Measurements from ENCODE around the gene GPR32. TPM values are rescaled to one million over a fixed set of nuclear protein-coding genes. Genes with fewer than 3 reads are reported as not detected.
"Not testable (repeated sequence)": the region's sequence is repeated elsewhere in the genome, so short reads cannot be mapped to it uniquely, and the experiment has no call there.

The GPR32 gene
- total RNA-seq, 1 experiment from 2014 or later: not detected

DNA sequence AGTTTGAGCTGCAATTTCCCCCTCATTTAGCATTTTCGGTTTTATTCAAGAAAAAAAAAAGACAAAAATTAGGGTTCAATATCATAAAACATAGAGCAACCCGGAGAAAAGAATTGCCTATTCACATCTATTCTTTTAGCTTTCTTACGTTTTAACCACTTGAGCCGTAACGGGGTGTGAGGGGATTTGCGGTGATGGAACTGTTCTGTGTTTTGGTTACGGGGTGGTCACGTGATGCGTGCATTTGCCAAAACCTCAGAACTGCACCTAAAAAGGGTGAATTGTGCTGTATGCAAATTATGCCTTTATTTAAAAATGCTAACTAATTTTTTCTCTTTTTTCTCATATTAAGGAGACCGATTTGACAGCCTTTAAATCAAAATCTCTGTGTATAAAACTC lies 25.0 kb upstream of the GPR32 start:
- DNase-seq (ENCODE audit: extremely low read depth, low read depth): no peak

DNA sequence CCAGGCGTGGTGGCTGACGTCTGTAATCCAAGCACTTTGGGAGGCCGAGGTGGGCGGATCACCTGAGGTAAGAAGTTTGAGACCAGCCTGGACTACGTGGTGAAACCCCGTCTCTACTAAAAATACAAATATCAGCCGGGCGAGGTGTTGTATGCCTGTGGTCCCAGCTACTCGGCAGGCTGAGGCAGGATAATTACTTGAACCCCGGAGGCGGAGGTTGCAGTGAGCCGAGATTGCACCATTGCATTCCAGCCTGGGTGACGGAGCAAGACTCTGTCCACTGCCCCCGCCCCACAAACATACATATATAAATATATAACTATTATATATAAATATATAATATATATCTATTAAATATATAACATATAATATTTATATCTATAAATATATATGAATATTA lies 23.1 kb upstream of the GPR32 start:
- DNase-seq (ENCODE audit: extremely low read depth, low read depth): not testable (repeated sequence)

DNA sequence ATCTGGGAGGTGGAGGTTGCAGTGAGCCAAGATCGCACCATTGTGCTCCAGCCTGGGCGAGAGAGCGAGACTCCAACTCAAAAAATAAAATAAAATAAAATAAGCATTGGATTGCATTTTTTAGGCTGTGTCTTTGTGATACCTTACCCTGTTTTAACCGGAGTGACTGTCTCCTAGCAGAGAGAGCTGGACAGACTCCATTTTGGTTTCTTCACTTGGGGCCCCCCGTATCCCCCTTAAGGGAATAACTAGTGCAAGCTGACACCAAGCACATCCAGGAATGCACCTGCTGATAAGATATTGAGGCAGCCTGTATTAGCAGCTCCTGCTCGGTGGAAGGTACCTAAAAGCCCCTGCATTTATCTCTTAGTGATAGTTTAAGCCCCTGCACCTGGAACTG lies 20.8 kb upstream of the GPR32 start:
- DNase-seq (ENCODE audit: extremely low read depth, low read depth): no peak

DNA sequence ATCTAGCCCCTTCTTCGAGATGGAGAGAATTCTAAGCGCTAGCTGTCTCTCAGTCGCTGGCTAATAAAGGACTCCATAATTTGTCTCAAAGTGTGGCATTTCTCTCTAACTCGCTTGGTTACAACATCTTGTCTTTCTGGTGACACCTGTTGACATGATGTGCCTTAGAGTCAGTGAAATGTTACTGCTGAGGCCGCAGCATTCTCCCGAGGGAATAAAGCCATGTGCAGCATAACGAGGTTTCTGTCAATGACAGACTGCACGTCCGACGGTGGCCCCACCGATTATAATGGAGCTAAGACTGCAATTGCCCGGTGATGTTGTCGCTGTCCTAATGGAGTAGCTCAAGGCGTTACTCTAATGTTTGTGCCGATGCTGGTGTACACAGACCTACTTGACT lies 20.3 kb upstream of the GPR32 start:
- DNase-seq (ENCODE audit: extremely low read depth, low read depth): no peak

DNA sequence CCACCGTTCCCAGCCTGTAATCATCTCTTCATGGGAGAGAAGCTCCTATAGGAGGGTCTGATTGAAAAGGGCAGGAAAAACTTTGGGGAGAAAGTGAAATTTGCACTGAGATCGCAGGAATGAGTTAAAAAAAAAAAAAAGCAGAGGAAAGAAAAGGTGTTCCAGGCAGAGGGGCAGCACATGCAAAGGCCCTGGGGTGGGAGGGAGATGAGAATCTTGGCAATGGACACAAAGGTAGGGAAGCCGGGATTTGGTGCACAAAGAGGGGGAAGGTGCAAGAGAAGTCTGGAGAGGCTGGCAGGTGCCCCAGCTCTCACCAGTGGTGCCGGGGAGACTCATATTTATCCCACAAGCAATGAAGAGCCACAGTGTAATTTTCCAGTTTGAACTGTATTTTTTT lies 16.4 kb upstream of the GPR32 start:
- DNase-seq (ENCODE audit: extremely low read depth, low read depth): no peak

DNA sequence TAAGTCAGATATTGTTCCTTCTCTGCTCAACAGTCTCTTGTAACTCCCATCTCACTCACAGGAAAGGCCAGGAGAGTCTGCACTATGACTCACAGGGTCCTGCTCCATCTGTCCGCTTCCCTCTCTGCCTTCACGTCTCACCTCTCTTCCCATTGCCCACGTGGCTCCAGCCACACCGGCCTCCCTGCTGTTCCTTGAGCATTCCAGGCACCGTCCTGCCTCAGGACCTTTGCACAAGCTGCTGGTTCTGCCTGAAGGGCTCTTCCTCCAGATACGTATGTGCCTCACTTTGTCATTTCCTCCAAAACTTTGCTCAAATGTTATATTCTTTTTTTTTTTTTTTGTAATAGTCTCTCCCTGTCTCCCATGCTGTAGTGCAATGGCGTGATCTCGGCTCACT lies 14.0 kb upstream of the GPR32 start:
- not testable (repeated sequence) for DNase-seq (ENCODE audit: extremely low read depth, low read depth)

DNA sequence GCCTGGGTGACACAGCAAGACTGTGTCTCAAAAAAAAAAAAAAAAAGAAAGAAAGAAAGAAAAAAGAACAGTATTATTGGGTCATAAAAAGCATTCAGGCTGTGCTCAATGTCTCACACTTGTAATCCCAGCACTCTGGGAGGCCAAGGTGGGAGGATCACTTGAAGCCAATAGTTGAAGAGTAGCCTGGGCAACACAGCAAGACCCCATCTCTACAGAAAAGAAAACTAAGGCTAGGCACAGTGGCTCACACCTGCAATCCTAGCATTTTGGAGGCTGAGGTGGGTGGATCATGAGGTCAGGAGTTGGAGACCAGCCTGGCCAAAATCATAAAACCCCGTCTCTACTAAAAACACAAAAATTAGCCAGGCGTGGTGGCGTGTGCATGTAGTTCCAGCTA lies 12.6 kb upstream of the GPR32 start:
- not testable (repeated sequence) for DNase-seq (ENCODE audit: extremely low read depth, low read depth)

DNA sequence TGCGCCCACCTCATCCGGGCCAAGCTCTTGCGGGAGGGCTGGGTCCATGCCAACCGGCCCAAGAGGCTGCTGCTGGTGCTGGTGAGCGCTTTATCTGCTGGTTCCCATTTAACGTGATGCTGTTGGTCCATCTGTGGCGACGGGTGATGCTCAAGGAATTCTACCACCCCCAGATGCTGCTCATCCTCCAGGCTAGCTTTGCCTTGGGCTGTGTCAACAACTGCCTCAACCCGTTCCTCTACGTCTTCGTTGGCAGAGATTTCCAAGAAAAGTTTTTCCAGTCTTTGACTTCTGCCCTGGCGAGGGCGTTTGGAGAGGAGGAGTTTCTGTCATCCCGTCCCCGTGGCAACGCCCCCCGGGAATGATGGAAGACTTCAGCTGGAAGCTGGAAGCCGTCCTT lies 11.2 kb upstream of the GPR32 start:
- DNase-seq (ENCODE audit: extremely low read depth, low read depth): not testable (repeated sequence)

DNA sequence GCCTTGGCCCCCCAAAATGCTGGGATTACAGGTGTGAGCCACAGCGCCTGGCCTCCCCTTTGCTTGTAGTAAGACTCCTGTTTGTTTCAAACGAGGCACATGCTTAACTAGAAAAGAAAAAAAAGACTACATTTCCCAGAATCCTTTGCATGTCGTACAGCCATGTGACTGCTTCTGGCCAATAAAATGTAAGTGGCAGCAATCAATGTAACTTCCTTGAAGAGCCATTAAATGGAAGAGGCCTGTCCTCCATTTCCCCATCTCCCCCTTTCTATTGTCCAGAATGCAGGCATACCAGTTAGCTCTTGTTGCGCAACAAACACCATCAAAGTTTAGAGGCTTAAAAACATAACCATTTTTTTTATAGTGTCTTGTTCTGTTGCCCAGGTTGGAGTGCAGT lies 10.4 kb upstream of the GPR32 start:
- DNase-seq (ENCODE audit: extremely low read depth, low read depth): no peak

DNA sequence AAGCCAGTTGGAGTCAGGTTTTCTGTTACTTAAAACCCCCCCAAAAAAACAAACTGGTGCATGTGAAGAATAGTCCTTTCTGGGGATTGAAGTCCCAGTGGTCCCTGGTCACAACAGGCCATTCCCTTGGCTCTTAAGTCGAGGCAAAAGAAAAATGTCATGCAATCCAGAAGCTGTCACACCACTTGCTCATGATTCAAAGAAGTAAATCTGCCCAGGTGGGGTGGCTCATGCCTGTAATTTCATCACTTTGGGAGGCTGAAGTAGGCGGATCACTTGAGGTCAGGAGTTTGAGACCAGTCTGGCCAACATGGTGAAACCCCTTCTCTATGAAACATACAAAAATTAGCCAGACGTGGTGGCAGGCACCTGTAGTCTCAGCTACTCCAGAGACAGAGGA lies 8.8 kb upstream of the GPR32 start:
- not testable (repeated sequence) for DNase-seq (ENCODE audit: extremely low read depth, low read depth)

DNA sequence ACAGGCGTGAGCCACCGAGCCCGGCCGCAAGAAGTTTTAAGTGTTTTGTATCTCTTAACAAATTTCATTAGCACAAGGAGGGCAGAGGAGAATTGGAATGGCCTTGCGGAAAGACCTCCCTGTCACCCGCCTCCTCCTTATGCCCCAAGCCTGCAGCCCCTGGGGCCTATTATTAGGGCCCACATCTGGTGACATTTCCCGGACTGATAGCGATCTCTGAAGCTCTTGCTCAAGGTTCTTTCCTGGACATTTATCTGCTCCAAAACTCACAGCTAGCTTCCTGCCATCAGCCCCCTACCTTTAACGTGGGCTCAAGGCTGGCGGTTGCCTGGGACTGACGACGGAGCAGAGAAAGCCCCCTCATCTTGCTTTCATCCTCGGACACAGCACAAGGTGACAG lies 6.7 kb upstream of the GPR32 start:
- DNase-seq (ENCODE audit: extremely low read depth, low read depth): not testable (repeated sequence)

DNA sequence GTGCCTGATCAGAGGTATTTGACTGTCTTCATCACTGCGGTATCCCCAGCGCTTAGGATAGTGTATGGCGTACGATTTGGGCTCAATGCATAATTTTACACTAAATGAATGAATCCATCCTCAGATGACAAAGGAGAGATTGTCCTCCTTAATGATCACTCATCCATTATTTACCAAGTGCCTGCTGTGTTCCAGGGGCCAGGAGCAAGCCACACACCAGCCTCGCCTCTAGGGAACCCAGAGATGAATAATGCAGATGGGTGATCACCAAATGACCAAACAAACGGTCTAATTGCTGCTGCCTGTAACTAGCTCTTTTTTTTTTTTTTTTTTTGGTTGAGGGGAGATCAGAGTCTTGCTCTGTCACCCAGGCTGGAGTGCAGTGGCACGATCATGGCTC lies 5.9 kb upstream of the GPR32 start:
- no peak for DNase-seq (ENCODE audit: extremely low read depth, low read depth)

DNA sequence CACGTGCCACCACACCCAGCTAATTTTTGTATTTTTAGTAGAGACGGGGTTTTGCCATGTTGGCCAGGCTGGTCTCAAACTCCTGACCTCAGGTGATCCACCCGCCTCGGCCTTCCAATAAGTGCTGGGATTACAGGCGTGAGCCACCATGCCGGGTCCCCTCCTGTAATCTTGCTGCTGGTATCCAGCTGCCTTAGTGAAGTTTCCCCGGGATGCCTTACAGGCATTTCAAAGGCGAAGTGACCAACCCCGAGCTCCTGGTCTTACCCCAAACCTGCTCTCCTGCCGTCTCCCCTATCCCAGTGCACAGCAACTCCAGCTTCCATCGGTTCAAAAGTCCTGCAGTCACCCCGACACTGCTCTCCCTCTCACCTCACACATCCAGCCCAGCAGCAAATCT lies 3.5 kb upstream of the GPR32 start:
- not testable (repeated sequence) for DNase-seq (ENCODE audit: extremely low read depth, low read depth)

DNA sequence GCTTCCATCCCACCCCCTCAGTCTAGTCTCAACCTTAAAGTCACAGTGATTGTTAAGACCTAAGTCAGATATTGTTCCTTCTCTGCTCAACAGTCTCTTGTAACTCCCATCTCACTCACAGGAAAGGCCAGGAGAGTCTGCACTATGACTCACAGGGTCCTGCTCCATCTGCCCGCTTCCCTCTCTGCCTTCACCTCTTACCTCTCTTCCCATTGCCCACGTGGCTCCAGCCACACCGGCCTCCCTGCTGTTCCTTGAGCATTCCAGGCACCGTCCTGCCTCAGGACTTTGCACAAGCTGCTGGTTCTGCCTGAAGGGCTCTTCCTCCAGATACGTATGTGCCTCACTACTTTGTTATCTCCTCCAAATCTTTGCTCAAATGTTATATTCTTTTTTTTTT lies 3.0 kb upstream of the GPR32 start:
- DNase-seq (ENCODE audit: extremely low read depth, low read depth): not testable (repeated sequence)

DNA sequence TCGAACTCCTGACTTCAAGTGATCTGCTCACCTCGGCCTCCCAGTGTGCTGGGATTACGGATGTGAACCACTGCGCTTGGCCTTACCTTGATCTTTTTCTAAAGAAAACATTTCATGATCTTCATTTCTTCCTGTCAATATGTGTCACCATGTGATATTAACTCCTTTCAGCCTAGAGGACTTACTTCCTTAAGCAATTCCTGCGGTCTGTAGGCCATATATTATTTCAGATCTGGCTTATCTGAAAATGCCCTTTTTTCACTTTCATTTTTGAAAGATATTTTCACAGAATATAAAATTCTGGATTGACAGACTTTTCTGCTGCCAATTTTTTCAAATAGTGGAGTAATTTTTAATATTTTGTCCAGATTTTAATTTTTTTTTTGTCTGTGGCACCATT lies 2.0 kb upstream of the GPR32 start:
- no peak for DNase-seq (ENCODE audit: extremely low read depth, low read depth)

DNA sequence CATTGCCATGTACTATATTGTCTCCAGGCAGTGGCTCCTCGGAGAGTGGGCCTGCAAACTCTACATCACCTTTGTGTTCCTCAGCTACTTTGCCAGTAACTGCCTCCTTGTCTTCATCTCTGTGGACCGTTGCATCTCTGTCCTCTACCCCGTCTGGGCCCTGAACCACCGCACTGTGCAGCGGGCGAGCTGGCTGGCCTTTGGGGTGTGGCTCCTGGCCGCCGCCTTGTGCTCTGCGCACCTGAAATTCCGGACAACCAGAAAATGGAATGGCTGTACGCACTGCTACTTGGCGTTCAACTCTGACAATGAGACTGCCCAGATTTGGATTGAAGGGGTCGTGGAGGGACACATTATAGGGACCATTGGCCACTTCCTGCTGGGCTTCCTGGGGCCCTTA lies 624 bp downstream of the GPR32 start:
- no peak for DNase-seq (ENCODE audit: extremely low read depth, low read depth)

DNA sequence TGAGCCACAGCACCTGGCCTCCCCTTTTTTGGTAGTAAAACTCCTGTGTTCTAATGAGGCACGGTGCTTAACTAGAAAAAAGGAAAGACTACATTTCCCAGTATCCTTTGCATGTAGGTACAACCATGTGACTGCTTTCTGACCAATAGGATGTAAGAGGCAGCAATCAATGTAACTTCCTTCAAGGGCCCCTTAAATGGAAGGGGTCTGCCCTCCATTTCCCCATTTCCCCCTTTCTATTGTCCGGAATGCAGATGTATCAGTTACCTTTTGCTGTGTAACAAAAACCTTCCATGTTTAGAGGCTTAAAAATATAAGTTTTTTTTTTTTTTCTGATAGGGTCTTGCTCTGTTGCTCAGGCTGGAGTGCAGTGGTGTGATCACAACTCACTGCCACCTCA lies 2.2 kb downstream of the GPR32 start:
- DNase-seq (ENCODE audit: extremely low read depth, low read depth): no peak

DNA sequence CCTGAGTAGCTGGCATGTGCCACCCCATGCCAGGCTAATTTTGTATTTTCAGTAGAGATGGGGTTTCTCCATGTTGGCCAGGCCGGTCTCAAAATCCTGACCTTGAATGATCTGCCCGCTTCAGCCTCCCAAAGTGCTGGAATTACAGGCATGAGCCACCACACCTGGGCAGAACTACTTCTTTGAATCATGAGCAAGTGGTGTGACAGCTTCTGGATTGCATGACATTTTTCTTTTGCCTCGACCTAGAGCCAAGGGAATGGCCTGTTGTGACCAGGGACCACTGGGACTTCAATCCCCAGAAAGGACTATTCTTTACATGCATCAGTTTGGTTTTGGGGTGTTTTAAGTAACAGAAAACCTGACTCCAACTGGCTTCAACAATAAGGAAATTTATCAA lies 2.6 kb downstream of the GPR32 start:
- DNase-seq (ENCODE audit: extremely low read depth, low read depth): not testable (repeated sequence)

DNA sequence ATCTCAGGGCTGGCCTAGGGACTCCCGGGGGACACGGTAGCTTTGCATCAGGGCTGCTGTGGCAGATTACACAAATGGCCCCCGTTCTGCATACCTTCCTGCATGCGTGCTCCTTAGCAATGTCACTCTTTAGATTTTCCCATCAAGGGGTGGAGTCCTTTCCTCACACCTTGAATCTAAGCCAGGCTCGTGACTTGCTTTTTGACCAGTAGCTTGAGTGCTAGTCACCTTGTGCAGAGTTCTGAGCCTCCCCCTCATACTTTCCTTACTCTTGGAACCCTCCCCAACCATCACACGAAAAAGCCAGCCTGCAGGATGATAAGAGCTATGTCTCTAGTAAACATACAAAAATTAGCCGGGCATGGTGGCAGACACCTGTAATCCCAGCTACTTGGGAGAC lies 3.2 kb downstream of the GPR32 start:
- DNase-seq (ENCODE audit: extremely low read depth, low read depth): not testable (repeated sequence)

DNA sequence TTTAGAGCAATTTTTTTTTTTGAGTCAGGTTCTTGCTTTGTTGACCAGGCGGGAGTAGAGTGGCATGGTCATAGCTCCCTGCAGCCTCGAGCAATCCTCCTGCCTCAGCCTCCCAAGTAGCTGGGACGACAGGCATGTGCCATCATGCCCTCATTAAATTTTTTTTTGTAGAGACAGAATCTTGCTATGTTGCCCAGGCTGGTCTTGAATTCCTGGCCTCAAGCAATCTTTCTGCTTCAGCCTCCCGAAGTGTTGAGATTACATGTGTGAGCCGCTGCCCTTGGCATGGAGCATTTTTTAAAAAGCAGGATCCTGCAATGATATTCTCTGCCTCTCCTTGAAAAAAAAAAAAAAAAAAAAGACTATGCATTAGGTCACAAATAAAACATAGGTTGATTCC lies 5.9 kb downstream of the GPR32 start:
- DNase-seq (ENCODE audit: extremely low read depth, low read depth): no peak

DNA sequence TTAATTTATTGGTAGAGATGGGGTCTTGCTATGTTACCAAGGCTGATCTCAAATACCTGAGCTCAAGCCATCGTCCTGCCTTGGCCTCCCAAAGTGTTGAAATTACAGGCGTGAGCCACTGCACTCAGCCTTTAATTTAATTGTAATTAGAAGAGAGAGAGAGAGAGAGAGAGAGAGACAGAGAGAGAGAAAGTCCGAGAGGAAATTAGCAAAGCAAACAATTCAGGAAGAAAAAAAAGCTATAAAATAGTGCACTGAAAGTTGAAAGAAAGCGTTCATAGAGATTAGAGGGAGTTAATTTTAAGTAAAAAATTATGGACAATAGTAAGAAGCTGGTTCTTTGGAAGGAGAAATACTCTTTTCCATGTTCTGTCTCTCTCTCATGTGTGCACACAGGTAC lies 7.0 kb downstream of the GPR32 start:
- DNase-seq (ENCODE audit: extremely low read depth, low read depth): no peak

DNA sequence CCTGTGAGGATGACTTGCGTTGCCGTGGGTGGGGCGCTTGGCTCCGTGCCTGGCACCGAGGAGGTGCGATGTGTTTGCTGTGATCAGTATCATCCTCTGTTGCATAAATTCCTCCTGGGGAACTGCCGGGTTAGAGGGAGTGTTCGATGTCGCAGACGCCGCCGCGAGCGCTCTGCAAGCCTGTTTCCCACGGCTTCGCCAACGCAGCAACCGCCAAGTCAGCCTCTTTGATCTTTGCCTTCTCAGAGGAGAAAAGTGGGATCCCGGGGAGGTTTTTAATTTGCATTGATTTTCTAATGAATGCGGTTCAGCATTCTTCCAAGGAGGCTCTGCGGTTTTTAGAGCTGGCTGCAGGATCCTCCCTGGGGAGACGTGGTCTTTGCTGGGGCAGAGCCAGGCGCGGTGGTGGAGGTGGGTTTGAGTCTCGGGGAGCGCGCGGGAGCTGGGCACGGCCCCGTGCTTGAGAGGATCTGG lies 7.6 kb downstream of the GPR32 start:
- peak; percentile 40 for DNase-seq (ENCODE audit: extremely low read depth, low read depth)

DNA sequence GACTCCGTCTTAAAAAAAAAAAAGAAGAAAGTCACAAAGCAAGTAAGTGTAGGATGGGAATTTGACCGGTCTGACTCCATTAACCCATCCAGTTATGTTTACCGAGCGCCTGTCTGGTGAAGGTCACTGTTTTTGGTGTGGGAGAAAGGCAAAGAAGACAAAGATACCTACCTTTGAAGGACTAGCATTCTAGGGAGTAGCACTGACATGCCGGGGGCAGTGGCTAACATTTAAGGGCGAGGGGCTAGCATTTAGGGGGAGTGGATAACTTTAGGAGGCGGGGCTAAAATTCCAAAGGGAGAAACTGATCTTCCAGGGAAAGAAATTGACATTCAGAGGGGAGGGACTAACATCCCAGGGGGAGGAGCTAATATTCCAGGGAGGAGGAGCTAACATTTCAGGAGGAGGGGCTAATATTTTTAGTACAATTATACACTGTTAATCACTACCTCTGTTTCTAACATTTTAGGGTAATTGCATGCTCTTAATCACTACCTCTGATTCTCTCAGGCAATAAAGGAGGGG lies 8.7 kb downstream of the GPR32 start:
- DNase-seq (ENCODE audit: extremely low read depth, low read depth): no peak
